ENCODE measurements around the gene PDLIM1.

PDLIM1 gene

GRCh38 chr10:95217476-95217875 lies 73.3 kb downstream of the PDLIM1 start:
- Histone ChIP-seq H4K20me1 (ENCODE audit: low read depth, low read length) (no peaks in the 10 kb centered on the region), H3K36me3 (ENCODE audit: low read length) (no peaks in the 10 kb centered on the region), H3F3A (ENCODE audit: insufficient read depth) (no peaks in the 10 kb centered on the region), H3K9me2 (replicated peaks; ENCODE audit: insufficient read depth, low read length) (no peaks in the 10 kb centered on the region), H3K9ac (ENCODE audit: low read length) (no peak overlapping the region), H3K27me3 (ENCODE audit: low read length) (no peaks in the 10 kb centered on the region), H3K9me3 (ENCODE audit: insufficient read depth, low read length) (no peaks in the 10 kb centered on the region), H3K4me3 (ENCODE audit: insufficient read depth, low read length, poor library complexity, severe bottlenecking) (no peak overlapping the region), H2AFZ (ENCODE audit: low read depth, low read length, severe bottlenecking) (no peak overlapping the region), H3K27ac (ENCODE audit: low read depth, low read length) (no peak overlapping the region), H3K79me2 (ENCODE audit: insufficient read depth, low read length) (no peaks in the 10 kb centered on the region), H3K4me2 (ENCODE audit: low read depth, low read length, poor library complexity, severe bottlenecking) (no peak overlapping the region)
- TF ChIP-seq CTCF (IDR thresholded peaks at IDR 0.05; ENCODE audit: insufficient read depth, low read length, poor library complexity, severe bottlenecking) (no peak), EZH2phosphoT487 (conservative IDR thresholded peaks at IDR 0.05; ENCODE audit: low read length) (no peak)

GRCh38 chr10:95214793-95215192 lies 76.0 kb downstream of the PDLIM1 start:
- Histone ChIP-seq H3K9me3 (ENCODE audit: insufficient read depth, low read length) (no peaks in the 10 kb centered on the region), H3K27me3 (ENCODE audit: low read length) (no peaks in the 10 kb centered on the region), H2AFZ (ENCODE audit: low read depth, low read length, severe bottlenecking) (no peak overlapping the region), H3K9me2 (replicated peaks; ENCODE audit: insufficient read depth, low read length) (no peaks in the 10 kb centered on the region), H3K4me3 (ENCODE audit: insufficient read depth, low read length, poor library complexity, severe bottlenecking) (no peak overlapping the region), H3K79me2 (ENCODE audit: insufficient read depth, low read length) (no peaks in the 10 kb centered on the region), H3K9ac (ENCODE audit: low read length) (no peak overlapping the region), H3F3A (ENCODE audit: insufficient read depth) (no peaks in the 10 kb centered on the region), H4K20me1 (ENCODE audit: low read depth, low read length) (no peaks in the 10 kb centered on the region), H3K36me3 (ENCODE audit: low read length) (no peaks in the 10 kb centered on the region), H3K4me2 (ENCODE audit: low read depth, low read length, poor library complexity, severe bottlenecking) (no peak overlapping the region), H3K27ac (ENCODE audit: low read depth, low read length) (no peak overlapping the region)
- TF ChIP-seq EZH2phosphoT487 (conservative IDR thresholded peaks at IDR 0.05; ENCODE audit: low read length) (no peak), CTCF (IDR thresholded peaks at IDR 0.05; ENCODE audit: insufficient read depth, low read length, poor library complexity, severe bottlenecking) (no peak)

- H3K36me3 ChIP-seq (ENCODE audit: low read length) = no peaks in the 10 kb centered on the region
- no peak overlapping the region for H3K27ac ChIP-seq (ENCODE audit: low read depth, low read length)
- no peaks in the 10 kb centered on the region for H3K27me3 ChIP-seq (ENCODE audit: low read length)
- no peaks in the 10 kb centered on the region for H3K9me2 ChIP-seq (replicated peaks; ENCODE audit: insufficient read depth, low read length)
- no peaks in the 10 kb centered on the region for H3F3A ChIP-seq (ENCODE audit: insufficient read depth)
- H3K79me2 ChIP-seq (ENCODE audit: insufficient read depth, low read length) = no peaks in the 10 kb centered on the region
- no peaks in the 10 kb centered on the region for H3K9me3 ChIP-seq (ENCODE audit: insufficient read depth, low read length)
- TF ChIP-seq CTCF (IDR thresholded peaks at IDR 0.05; ENCODE audit: insufficient read depth, low read length, poor library complexity, severe bottlenecking) (no peak), EZH2phosphoT487 (conservative IDR thresholded peaks at IDR 0.05; ENCODE audit: low read length) (no peak)
- H3K4me3 ChIP-seq (ENCODE audit: insufficient read depth, low read length, poor library complexity, severe bottlenecking) = no peak overlapping the region
- H3K9ac ChIP-seq (ENCODE audit: low read length) = no peak overlapping the region
- H4K20me1 ChIP-seq (ENCODE audit: low read depth, low read length) = no peaks in the 10 kb centered on the region
- no peak overlapping the region for H2AFZ ChIP-seq (ENCODE audit: low read depth, low read length, severe bottlenecking)
- H3K4me2 ChIP-seq (ENCODE audit: low read depth, low read length, poor library complexity, severe bottlenecking) = no peak overlapping the region
Measured at GRCh38 chr10:95214369-95214768, 76.4 kb downstream of the PDLIM1 start.
